K562 (cell line): ENCODE measurements around the gene SEL1L. TPM values are rescaled to one million over a fixed set of nuclear protein-coding genes. Genes with fewer than 3 reads are reported as not detected.
A peak's percentile ranks its signal among the peaks of the same experiment; 100 is the strongest.
"Not testable (repeated sequence)": the region's sequence is repeated elsewhere in the genome, so short reads cannot be mapped to it uniquely, and the experiment has no call there.

ENCODE experiments used
- ATAC-seq: fragments of 200-7000 bp; cut with Tn5 transposase; 3 replicates; pipeline ENCODE4 v1.9.1; 2020; ENCODE audit warnings: moderate library complexity
- BruUV-seq: library from RNA; stranded (reverse); fragments of 400-500 nt; replicated peaks from 2 replicates; lab custom pipeline; 2021; lab: Mats Ljungman, UMichigan
- CTCF ChIA-PET: fragments of 300-600 bp; formaldehyde crosslinking; extraction: SDS; loops from one replicate; lab custom pipeline; 2021; ENCODE audit warnings: low intra/inter-chr PET ratio; lab: Yijun Ruan, JAX
- POLR2A ChIA-PET: fragments of 300-600, 350-650 bp; sonication (Branson Sonifier 250); formaldehyde crosslinking; extraction: SDS; loops from one replicate; lab custom pipeline; 2021; ENCODE audit warnings: antibody characterized with exemption, inconsistent platforms; lab: Yijun Ruan, JAX
- DNase-seq, 4 experiments: peaks; one replicate each; pipeline versions ENCODE4 v3.0.0 to v3.0.0-alpha.2; 2011 to 2018; ENCODE audit warnings: low spot score in 3 of 4, mixed read lengths in 3 of 4; ENCODE audit errors: extremely low read depth in 1 of 4
- FAIRE-seq: peaks from 2 replicates; lab custom pipeline; 2011; peaks lifted over from hg19 to GRCh38; lab: Jason Lieb, UNC
- H2AFZ ChIP-seq: 2 replicates; pipeline ENCODE4 v1.6.0; 2011; ENCODE audit warnings: low read depth, low read length, control low read depth, inconsistent platforms
- H3K27ac ChIP-seq: fragments of 200-600 bp; 3 replicates; pipeline ENCODE4 v1.8.0; 2011; ENCODE audit warnings: low read depth, mild to moderate bottlenecking, control low read depth, inconsistent platforms, low read length, moderate library complexity, mixed read lengths; ENCODE audit errors: extremely low read depth
- H3K27me3 ChIP-seq, 2 experiments: fragments of 300-600 bp in 1 of 2; 2 replicates in 1 of 2; 3 replicates in 1 of 2; pipeline versions ENCODE4 v1.6.0 to v1.8.0; 2011; ENCODE audit warnings: inconsistent platforms in 2 of 2, low read length in 2 of 2, mild to moderate bottlenecking in 1 of 2, mixed read lengths in 1 of 2, moderate library complexity in 1 of 2; ENCODE audit not compliant: control insufficient read depth in 2 of 2, insufficient read depth in 2 of 2
- H3K36me3 ChIP-seq: fragments of 300-600 bp; 3 replicates; pipeline ENCODE4 v1.8.0; 2011; ENCODE audit warnings: mild to moderate bottlenecking, low read length, inconsistent platforms; ENCODE audit not compliant: control insufficient read depth, insufficient read depth
- H3K4me1 ChIP-seq, 2 experiments: fragments of 200-600 bp in 1 of 2; replicated peaks in 1 of 2; 2 replicates in 1 of 2; 3 replicates in 1 of 2; pipeline versions ENCODE4 v1.5.1 to v1.8.0; 2011; ENCODE audit warnings: inconsistent platforms in 2 of 2, low read length in 2 of 2, mild to moderate bottlenecking in 1 of 2, mixed read lengths in 1 of 2, moderate library complexity in 1 of 2; ENCODE audit not compliant: control insufficient read depth in 2 of 2, insufficient read depth in 2 of 2
- H3K4me2 ChIP-seq: 2 replicates; pipeline ENCODE4 v1.6.1; 2011; ENCODE audit warnings: low read length, control low read depth, inconsistent platforms, mixed read lengths; ENCODE audit not compliant: insufficient read depth
- H3K4me3 ChIP-seq: fragments of 200-600 bp; sonication (generic), shearing (Covaris generic); 2 replicates; pipeline ENCODE4 v1.5.1; 2016; ENCODE audit warnings: control low read depth, inconsistent platforms
- H3K79me2 ChIP-seq: fragments of 200-600 bp; 3 replicates; pipeline ENCODE4 v1.8.0; 2011; ENCODE audit warnings: low read length, inconsistent platforms; ENCODE audit not compliant: control insufficient read depth, insufficient read depth
- H3K9ac ChIP-seq, 2 experiments: 2 replicates each; pipeline versions ENCODE4 v1.6.0 to v1.6.1; 2011; ENCODE audit warnings: low read depth in 2 of 2, low read length in 2 of 2, control low read depth in 1 of 2, inconsistent platforms in 1 of 2, mild to moderate bottlenecking in 1 of 2, mixed read lengths in 1 of 2; ENCODE audit not compliant: insufficient read depth in 1 of 2
- H3K9me1 ChIP-seq: one replicate; pipeline ENCODE4 v1.6.0; 2011; ENCODE audit warnings: inconsistent platforms, mild to moderate bottlenecking, low read length, moderate library complexity; ENCODE audit not compliant: control insufficient read depth, insufficient read depth
- H3K9me3 ChIP-seq: replicated peaks from 2 replicates; pipeline ENCODE4 v1.5.1; 2011; ENCODE audit warnings: low read depth, low read length, inconsistent platforms; ENCODE audit not compliant: control insufficient read depth, insufficient read depth
- H4K20me1 ChIP-seq: replicated peaks from 2 replicates; pipeline ENCODE4 v1.6.1; 2011; ENCODE audit warnings: low read length, inconsistent platforms, mixed read lengths; ENCODE audit not compliant: control insufficient read depth, insufficient read depth
- ATF6 ChIP-seq: sonication (generic); formaldehyde crosslinking; IDR thresholded peaks from 2 replicates; pipeline ENCODE4 v1.4.0; 2020; ENCODE audit warnings: mild to moderate bottlenecking, missing genetic modification reagents
- HCFC1 ChIP-seq: IDR thresholded peaks from 2 replicates; pipeline ENCODE4 v1.6.1; 2012; ENCODE audit warnings: low read depth, low read length, improper control_type of control experiment
- KDM1A ChIP-seq, 2 experiments: fragments of 450-650 bp; IDR thresholded peaks; 2 replicates each; pipeline ENCODE4 v1.6.1; 2016; ENCODE audit warnings: mild to moderate bottlenecking in 2 of 2
- TCF7L2 ChIP-seq: fragments of 150-350 bp; IDR thresholded peaks from 2 replicates; pipeline ENCODE4 v1.6.1; 2016; ENCODE audit warnings: low read depth, mild to moderate bottlenecking, low read length, moderate library complexity
- ZKSCAN1 ChIP-seq: fragments of 150-350 bp; IDR thresholded peaks from 2 replicates; pipeline ENCODE4 v1.6.1; 2016; ENCODE audit warnings: low read depth, low read length
- ZNF224 ChIP-seq: sonication (generic); formaldehyde crosslinking; IDR thresholded peaks from 2 replicates; pipeline ENCODE4 v1.8.0; 2022; ENCODE audit warnings: mild to moderate bottlenecking, missing genetic modification reagents
- ZNF239 ChIP-seq: fragments of 250-450 bp; sonication (Bioruptor Pico); IDR thresholded peaks from 2 replicates; pipeline ENCODE4 v1.4.0; 2020; ENCODE audit warnings: mild to moderate bottlenecking
- WGBS: fragments of 100-300 bp; shearing (Covaris generic); methylation state at CpG from one replicate; pipeline ENCODE4 v1.1.6; 2016; ENCODE audit warnings: low coverage, mixed read lengths; ENCODE audit not compliant: insufficient coverage; ENCODE audit errors: missing lambda C conversion rate; 5-methylcytosine and 5-hydroxymethylcytosine counted together
- in situ Hi-C: fragments of 300-500 bp; cut with MboI; formaldehyde crosslinking; loops from 4 replicates; pipeline ENCODE4 v1.15.0; 2018; ENCODE audit warnings: inconsistent platforms, mixed read lengths
- intact Hi-C: fragments of 100-400 bp; cut with micrococcal nuclease; formaldehyde crosslinking; loops from 2 replicates; pipeline ENCODE4 v1.14.2; 2022
- polyA plus RNA-seq, 8 experiments: library from polyadenylated mRNA; depleted of rRNA in 4 of 8; stranded (reverse) in 5 of 8; unstranded in 3 of 8; fragments of >200 nt; fragmentation: Nextera tagmentation in 2 of 8; fragmentation: Illumina TruSeq in 1 of 8; extraction: Ambion mirVana in 2 of 8; extraction: Trizol in 1 of 8; gene quantifications; 2 replicates each; pipeline versions ENCODE4 v1.2.1 to v1.2.3, GENCODE V29; 2011 to 2014; ENCODE audit warnings: inconsistent platforms in 1 of 8, missing spikeins in 1 of 8
- total RNA-seq, 7 experiments: library from RNA; depleted of rRNA in 6 of 7; stranded (reverse); fragments of >200 nt in 6 of 7; fragmentation: Illumina TruSeq in 2 of 7; extraction: Trizol in 2 of 7; gene quantifications; 2 replicates each; pipeline versions ENCODE4 v1.2.1 to v1.2.3, GENCODE V29; 2011 to 2021; ENCODE audit warnings: low replicate concordance in 1 of 7

Gene SEL1L
- total and polyA plus RNA-seq, 9 of the 15 experiments (the other 6 are each of a cell fraction or from before 2014, with no cell fraction given): 7.7 to 21.1 (median 13.6) TPM

- no peak for TF ChIP-seq ATF6 (CRISPR knock-in tag)
- TF ChIP-seq ZKSCAN1: no peak
- TF ChIP-seq KDM1A (IDR thresholded peaks at IDR 0.05): peak; percentile 16 to 19; a peak in 3 of 4 replicates
- TF ChIP-seq TCF7L2: no peak
- no peak for TF ChIP-seq ZNF239
- TF ChIP-seq ZNF224: no peak
- no peak for TF ChIP-seq HCFC1
These were observed 69.2 kb downstream of the SEL1L start (continued) for GRCh38 chr14:81464253-81465002.

GRCh38 chr14:81462356-81462755, 71.3 kb downstream of the SEL1L start:
- 100% methylated on average over 1 of the region's 30 CpGs for WGBS
- ATAC-seq, H2AFZ ChIP-seq, H3K27me3 ChIP-seq, H3K9me3 ChIP-seq, CTCF ChIA-PET, H3K79me2 ChIP-seq, POLR2A ChIA-PET, intact Hi-C loops, H3K4me3 ChIP-seq, DNase-seq, H4K20me1 ChIP-seq, H3K9ac ChIP-seq, H3K36me3 ChIP-seq, FAIRE-seq, H3K4me1 ChIP-seq, H3K4me2 ChIP-seq, H3K9me1 ChIP-seq, H3K27ac ChIP-seq, BruUV-seq: not testable (repeated sequence)
- in situ Hi-C loops: loop anchor here (25.0 kb wide), 1 partner anchor 475 kb away; no protein-coding TSS in a partner anchor
